Left hindlimb (tissue), 1 donor: ENCODE data around the gene DLG5.

Experiments
- DNase-seq: peaks from one replicate; pipeline ENCODE4 v3.0.0-alpha.2; 2018

Gene DLG5

DNA sequence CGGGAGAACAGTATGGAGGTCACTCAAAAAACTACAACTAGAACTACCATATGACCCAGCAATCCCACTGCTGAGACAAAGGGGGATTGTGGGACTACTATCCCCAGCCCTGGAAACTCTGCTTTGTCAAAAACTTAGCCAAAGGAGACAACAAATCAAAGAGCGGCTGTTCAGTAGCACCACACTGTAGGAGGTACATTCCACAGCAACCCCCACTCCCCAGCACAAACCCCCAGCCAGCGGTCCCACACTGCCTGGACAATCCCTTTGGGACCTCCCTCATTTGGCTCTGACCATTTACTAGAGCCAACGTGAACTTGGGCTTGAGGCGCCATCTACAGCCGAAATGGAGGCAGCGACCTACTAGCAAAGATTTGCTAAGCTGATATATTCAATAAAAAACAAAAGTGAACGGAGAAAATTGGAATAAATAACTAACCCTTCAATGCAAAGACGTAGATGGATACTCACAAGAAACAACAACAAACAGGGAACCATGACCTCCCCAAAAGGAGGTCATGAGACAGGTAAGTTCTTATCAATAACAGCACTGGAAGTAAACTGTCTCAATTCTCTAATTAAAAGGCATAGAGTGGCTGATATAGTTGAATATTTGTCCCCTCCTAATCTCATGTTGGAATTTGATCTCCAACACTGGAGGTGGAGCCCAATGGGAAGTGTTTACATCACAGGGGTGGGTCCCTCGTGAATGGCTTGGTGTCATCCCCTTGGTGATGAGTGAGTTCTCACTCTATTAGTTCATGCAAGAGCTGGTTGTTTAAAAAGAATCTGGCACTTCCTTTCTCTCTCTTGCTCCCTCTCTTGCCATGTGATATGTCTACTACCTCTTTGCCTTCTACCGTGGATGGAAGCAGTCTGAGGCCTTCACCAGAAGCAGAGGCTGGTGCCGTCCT lies 170.0 kb downstream of the DLG5 start:
- DNase-seq, result no peak

DNA sequence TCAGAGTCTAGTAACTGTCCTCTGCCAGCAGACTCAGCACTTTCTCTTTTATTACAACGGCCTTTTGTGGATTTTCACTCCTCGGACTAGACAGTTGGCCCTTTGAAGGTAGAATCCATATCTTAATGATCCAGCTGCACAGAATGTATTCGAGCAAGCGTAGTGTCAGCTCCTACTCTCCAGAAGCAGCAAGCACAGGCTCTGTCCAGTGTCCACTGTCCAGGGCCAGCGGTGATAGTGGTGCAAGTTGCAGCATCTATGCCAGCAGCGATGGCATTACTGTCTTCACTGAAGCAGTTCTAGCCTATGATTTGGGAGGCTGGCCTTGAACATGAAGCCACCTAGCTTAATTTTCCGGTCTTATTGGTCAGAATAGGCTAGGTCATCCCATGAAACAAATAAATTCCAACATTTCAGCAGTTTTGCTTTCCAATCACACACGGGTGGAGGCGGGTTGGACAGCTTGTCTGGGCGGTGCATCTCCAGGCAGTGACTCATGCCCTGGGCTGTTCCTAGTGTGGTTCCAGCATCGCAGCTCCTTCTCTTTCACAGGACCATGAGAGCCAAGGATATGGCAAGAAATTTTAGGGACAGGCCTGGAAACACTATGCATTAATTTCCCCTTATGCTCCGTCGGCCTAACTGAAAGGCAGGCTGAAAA lies 180.4 kb downstream of the DLG5 start:
- no peak for DNase-seq

DNA sequence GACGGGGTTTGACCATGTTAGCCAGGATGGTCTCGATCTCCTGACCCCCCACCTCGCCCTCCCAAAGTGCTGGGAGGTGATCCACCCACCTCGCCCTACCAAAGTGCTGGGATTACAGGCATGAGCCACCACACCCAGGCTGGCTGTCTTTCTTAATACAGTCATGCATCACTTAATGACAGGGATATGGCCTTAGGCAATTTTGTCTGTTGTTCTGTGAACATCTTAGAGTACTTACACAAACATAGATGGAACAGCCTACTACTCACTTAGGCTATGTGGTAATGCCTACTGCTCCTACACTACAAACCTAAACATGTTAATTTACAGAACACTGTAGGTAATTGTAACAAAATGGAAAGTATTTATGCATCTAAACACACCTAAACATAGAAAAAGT lies 182.3 kb downstream of the DLG5 start:
- DNase-seq, result no peak

DNA sequence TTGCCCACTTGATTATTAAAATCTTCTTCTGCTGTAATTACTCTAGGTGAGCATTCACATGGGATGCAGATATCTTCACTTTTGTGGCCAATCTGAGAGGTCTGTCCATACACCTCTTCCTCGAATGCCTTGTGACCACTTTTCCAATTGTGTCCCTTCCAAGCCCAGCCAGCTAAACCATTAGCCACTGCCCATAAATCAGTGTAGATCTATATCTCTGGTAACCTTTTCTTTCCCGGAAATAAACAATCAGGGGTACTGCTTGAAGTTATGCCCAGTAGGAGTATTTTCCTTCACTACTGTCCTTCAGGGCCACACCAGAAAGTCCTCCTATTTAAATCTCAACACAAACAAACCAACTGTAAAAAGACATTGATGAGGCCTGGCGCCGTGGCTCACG lies 184.4 kb downstream of the DLG5 start:
- DNase-seq, result no peak

DNA sequence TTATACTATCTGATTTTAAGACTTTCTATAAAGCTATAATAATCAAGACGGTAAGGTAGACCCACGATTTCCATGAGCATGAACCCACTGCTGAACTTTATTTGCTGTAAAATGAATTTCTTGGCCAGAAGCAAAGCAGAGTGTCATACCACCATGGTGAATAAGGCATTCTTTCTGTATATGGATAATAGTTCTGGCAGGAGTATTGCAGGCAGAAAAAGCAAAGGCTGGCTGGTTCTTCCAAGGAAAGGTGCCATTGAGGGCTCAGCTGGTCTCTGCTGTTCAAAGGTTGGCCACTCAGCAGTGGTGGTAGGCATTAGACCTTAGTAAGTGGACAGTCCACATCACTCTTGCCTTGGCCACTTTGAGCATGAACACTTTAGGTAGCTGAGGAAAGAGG lies 184.8 kb downstream of the DLG5 start:
- no peak for DNase-seq
